Vagina (tissue), 2 donors: Measurements from ENCODE around the gene PIEZO2.

Experiments used
- CTCF ChIP-seq, 3 experiments: fragments of 450-650 bp in 2 of 3; fragments of 200-600 bp in 1 of 3; sonication (generic) in 1 of 3; IDR thresholded peaks; one replicate each; pipeline ENCODE4 v1.5.1; 2017 to 2019; ENCODE audit warnings: antibody characterized with exemption in 3 of 3, mild to moderate bottlenecking in 2 of 3, moderate library complexity in 2 of 3
- POLR2A ChIP-seq, 2 donors: fragments of 450-650 bp; IDR thresholded peaks; one replicate each; pipeline ENCODE4 v1.6.1; 2017; ENCODE audit warnings: antibody characterized with exemption in 2 of 2, mild to moderate bottlenecking in 2 of 2, moderate library complexity in 2 of 2
- POLR2AphosphoS5 ChIP-seq, 2 donors: sonication (generic); formaldehyde crosslinking; IDR thresholded peaks; one replicate each; pipeline ENCODE4 v1.9.0; 2017; ENCODE audit warnings: antibody characterized with exemption in 2 of 2, mild to moderate bottlenecking in 2 of 2, low read depth in 1 of 2; ENCODE audit not compliant: insufficient read depth in 1 of 2

- TF ChIP-seq CTCF (IDR thresholded peaks at IDR 0.05) (no peak), POLR2A (IDR thresholded peaks at IDR 0.05) (no peak), POLR2AphosphoS5 (IDR thresholded peaks at IDR 0.05; ENCODE audit: insufficient read depth in 1 of 2, low read depth in 1 of 2) (no peak)
These were observed 206.4 kb downstream of the PIEZO2 start for GRCh38 chr18:10942998-10943397.
